GM06990 (cell line): Measurements from ENCODE around the gene KRTAP10-10.
"Not testable (repeated sequence)": the region's sequence is repeated elsewhere in the genome, so short reads cannot be mapped to it uniquely, and the experiment has no call there.

Experiments
- DNase-seq: peaks from one replicate; pipeline ENCODE4 v3.0.0-alpha.2; 2011; ENCODE audit not compliant: insufficient read length; ENCODE audit errors: extremely low read depth
- H3K27me3 ChIP-seq: replicated peaks from 2 replicates; pipeline ENCODE4 v1.6.0; 2011; ENCODE audit warnings: low read length; ENCODE audit not compliant: control insufficient read depth, insufficient read depth
- H3K36me3 ChIP-seq: 2 replicates; pipeline ENCODE4 v1.5.1; 2011; ENCODE audit warnings: low read length; ENCODE audit not compliant: control insufficient read depth, insufficient read depth
- H3K4me3 ChIP-seq: replicated peaks from 2 replicates; pipeline ENCODE4 v1.5.1; 2011; ENCODE audit warnings: low read depth, mild to moderate bottlenecking, control low read depth, low read length
- CTCF ChIP-seq: IDR thresholded peaks from 2 replicates; pipeline ENCODE4 v1.5.1; 2011; ENCODE audit warnings: low read length, control low read depth, mild to moderate bottlenecking, inconsistent platforms; ENCODE audit not compliant: insufficient read depth, poor library complexity, severe bottlenecking

The KRTAP10-10 gene

GRCh38 chr21:44619886-44620285 is 17.3 kb upstream of the KRTAP10-10 start:
- no peak overlapping the region for H3K4me3 ChIP-seq
- no peak for TF ChIP-seq CTCF
- DNase-seq, result no peak
- H3K36me3 ChIP-seq, result no peaks in the 10 kb centered on the region
- no peaks in the 10 kb centered on the region for H3K27me3 ChIP-seq

- H3K27me3 ChIP-seq, result no peaks in the 10 kb centered on the region
- TF ChIP-seq CTCF, result no peak
- H3K4me3 ChIP-seq, result no peak overlapping the region
- DNase-seq, result no peak
- no peaks in the 10 kb centered on the region for H3K36me3 ChIP-seq
Observed at GRCh38 chr21:44623575-44623974, 13.6 kb upstream of the KRTAP10-10 start.

GRCh38 chr21:44625756-44626155 is 11.4 kb upstream of the KRTAP10-10 start:
- DNase-seq, result no peak
- H3K36me3 ChIP-seq, result no peaks in the 10 kb centered on the region
- H3K4me3 ChIP-seq, result no peak overlapping the region
- no peak for TF ChIP-seq CTCF
- no peaks in the 10 kb centered on the region for H3K27me3 ChIP-seq

GRCh38 chr21:44626262-44626661 is 10.9 kb upstream of the KRTAP10-10 start:
- no peak for TF ChIP-seq CTCF
- H3K36me3 ChIP-seq, result no peaks in the 10 kb centered on the region

GRCh38 chr21:44626673-44627143 is 10.4 kb upstream of the KRTAP10-10 start, which contains the start of gene KRTAP10-9:
KRTAP10-9 (plus strand) TSS chr21:44627093; CDS start chr21:44627172, 79 bp downstream.
- Histone ChIP-seq H3K36me3 (no peaks in the 10 kb centered on the region), H3K4me3 (no peak within 1 kb of the TSS), H3K27me3 (no peaks in the 10 kb centered on the region)
- no peak for DNase-seq
- no peak for TF ChIP-seq CTCF

More at GRCh38 chr21:44626262-44626661, 10.9 kb upstream of the KRTAP10-10 start:
- H3K4me3 ChIP-seq, result no peak overlapping the region
- H3K27me3 ChIP-seq, result no peaks in the 10 kb centered on the region
- no peak for DNase-seq

- DNase-seq, H3K27me3 ChIP-seq, H3K4me3 ChIP-seq, H3K36me3 ChIP-seq: not testable (repeated sequence)
Observed at GRCh38 chr21:44627181-44627822, 9.9 kb upstream of the KRTAP10-10 start.

- H3K27me3 ChIP-seq, H3K36me3 ChIP-seq, DNase-seq, H3K4me3 ChIP-seq: not testable (repeated sequence)
Observed at GRCh38 chr21:44627831-44628233, 9.3 kb upstream of the KRTAP10-10 start.
